Activated CD4-positive, alpha-beta T cell treated with anti-CD3 and anti-CD28 coated beads, Interleukin-2, amount 50 U/mL, for 1 hour (primary cell): ENCODE measurements around the gene ZDHHC17.

Source experiments
- DNase-seq: peaks from one replicate; pipeline ENCODE4 v3.0.0-alpha.2; 2020

The ZDHHC17 gene

GRCh38 chr12:76879710-76880518, 116.0 kb downstream of the ZDHHC17 start:
- no peak for DNase-seq

- no peak for DNase-seq
Measured at GRCh38 chr12:76880519-76881023, 116.7 kb downstream of the ZDHHC17 start.

DNA sequence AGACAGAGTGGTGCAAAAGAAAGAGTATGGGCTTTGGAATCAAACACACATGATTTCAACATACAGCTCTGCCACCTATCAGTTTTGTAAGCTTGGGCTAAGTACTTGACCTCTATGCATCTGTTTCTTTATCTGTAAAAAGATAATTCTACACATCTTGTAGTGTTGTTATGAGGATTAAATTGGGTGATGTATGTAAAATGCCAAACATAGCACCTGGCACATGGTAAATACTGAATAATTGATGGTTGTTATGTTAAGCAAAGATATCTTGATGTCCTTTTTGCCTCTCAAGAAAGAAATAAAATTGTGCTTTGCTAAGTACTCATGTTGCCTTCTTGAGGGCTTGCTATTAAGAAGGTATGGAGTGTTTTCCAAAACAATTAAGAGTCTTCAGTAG, 117.2 kb downstream of the ZDHHC17 start:
- no peak for DNase-seq

GRCh38 chr12:76882367-76882766, 118.5 kb downstream of the ZDHHC17 start:
- DNase-seq, result no peak

GRCh38 chr12:76883151-76883550, 119.2 kb downstream of the ZDHHC17 start:
- DNase-seq, result no peak

DNA sequence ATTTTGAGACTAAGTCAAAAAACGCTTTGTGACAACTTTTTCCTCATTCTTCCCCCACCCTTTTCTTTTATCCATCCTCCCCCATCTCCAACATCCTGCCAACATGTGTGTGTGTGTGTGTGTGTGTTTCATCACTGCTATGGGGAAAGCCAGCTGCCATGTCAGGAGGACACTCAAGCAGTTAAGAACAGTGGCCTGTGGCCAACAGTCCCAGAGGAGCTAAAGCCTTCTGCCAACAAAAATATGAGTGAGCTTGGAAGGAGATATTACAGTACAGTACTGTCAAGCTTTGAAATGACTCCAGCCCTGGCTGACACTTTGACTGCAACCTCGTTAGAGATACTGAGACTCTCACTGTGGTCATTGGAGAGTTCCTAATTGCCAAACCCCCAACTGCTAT, 119.9 kb downstream of the ZDHHC17 start:
- DNase-seq, result no peak

DNA sequence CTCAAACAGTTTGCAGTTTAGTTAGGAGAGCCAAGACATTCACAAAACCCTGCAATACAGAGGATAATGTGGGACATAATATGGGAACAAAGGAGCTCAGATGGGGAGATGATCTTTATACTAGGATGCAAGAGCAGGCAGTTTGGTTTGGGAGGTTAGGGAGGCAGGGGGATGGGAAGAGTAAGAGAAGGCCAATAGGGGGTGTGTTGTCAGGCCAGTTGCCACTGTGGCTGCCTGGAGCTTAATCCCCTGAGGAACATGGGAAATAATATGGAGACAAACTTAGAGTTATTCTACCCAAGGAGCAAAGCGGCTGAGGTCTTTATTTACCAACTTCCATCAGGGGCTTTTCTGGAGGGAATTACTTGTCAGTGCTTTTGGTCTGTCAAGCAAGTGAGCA, 124.9 kb downstream of the ZDHHC17 start:
- no peak for DNase-seq

DNA sequence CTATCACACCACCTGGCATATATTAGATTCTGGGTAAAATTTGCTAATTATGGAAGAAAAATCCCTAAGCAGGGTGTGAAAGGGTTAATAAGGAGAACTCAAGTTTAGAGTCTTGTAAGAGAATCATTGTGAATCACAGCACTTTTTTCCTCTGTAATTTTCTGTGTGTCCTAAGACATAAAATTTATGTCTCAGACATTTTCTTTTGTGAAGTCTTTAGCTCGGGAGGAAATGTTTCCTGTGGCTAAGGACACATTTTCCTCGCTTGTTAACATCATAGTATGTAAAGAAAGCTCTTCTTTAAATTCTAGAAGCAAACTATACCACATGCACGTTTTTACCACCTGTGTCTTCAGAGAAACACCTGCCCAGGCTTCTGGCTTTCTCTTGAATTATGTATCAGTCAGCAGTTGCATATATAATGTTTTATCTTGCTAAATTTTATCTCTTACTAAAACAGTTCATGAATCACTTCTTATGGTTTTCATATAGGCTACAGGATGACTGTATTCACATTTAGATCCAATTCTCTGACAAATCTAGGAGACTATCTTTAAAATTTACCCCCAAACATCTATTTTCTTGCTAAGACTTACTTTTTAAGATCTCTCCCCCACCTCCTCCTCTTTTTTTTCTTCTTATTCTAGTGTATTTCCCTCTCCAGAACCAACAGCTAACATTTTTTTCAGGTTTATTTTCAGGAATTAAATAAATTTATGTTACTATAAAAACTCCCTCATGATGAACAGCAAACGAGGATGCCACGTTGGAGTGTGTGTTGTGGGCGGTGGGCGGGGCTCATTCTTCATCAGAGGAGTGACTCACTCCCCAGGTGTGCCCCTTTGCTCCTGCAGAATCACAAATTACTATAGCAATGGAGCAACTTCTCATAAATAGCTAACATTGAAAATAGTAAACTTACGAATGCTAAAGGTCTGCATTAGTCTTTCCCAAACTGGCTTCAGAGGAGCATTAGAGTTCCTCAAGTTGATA, 126.5 kb downstream of the ZDHHC17 start:
- DNase-seq, result no peak

DNA sequence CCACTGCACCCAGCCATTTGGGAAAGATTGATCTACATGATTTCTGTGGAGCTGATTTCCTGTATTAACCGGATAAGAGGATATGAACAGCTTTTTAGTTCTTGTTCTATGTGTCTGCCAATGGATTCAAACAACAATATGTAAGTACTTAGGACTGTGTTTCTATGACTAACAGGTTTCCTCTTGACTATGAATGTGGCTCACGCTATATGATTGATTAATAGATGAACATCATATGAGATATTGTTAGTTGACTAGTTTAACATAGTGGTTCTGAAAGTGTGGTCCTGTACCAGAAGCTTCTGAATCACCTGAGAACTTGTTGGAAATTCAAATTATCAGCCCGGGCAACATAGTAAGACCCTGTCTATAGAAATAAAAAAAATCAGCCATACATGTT, 127.7 kb downstream of the ZDHHC17 start:
- no peak for DNase-seq

DNA sequence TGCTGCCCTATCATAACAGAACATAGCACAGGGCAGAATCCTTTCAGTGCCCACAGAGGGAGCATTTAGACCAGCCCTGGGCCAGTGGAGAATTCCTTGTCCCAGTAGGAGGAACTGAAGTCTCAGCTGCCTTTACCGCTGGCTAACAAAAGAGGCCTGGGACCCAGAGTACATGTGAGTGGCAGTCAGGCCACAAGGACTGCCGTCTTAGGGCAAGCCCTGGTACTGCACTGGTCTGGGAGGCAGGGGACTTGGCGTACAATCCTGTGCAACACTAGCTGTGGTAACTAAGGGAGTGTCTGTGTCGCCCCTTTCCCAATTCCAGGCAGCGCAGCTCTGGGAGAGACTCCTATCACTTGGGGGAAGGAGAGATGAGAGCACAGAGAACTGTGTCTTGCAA, 131.9 kb downstream of the ZDHHC17 start:
- DNase-seq, result no peak

- DNase-seq, result no peak
Measured at GRCh38 chr12:76896274-76896673, 132.4 kb downstream of the ZDHHC17 start.

DNA sequence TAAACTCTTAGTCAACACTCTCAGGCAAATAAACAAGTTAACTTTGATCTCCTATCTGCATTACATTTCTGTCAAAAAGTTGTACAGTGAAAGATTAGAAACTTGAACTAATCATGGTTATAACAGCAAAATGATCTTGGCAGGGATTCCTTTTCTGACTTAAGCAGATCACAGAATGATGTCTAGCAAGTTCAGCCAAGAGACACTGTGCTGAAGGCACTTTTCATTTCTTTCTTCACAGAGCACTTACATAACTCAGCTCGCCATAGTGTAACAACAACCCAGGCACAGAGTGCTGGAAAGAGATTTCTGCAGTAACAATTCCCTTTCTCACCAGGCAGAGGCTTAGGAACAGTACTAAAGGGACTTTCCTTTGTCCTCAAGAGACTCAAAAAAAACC, 134.5 kb downstream of the ZDHHC17 start:
- no peak for DNase-seq

GRCh38 chr12:76899522-76899921, 135.6 kb downstream of the ZDHHC17 start:
- DNase-seq, result no peak

- DNase-seq, result no peak
Measured at GRCh38 chr12:76901628-76902380, 137.9 kb downstream of the ZDHHC17 start.
